Measurements from ENCODE around the gene TMEM233. TPM values are rescaled to one million over a fixed set of nuclear protein-coding genes. Genes with fewer than 3 reads are reported as not detected.

Gene TMEM233
- total and polyA plus RNA-seq, 2 of the 8 experiments (the other 6 are each of a cell fraction or from before 2014, with no cell fraction given) = 0.09 TPM

- no peak for TF ChIP-seq KDM1A (IDR thresholded peaks at IDR 0.05; ENCODE audit: borderline replicate concordance, low read length)
- no peak for TF ChIP-seq MAX (IDR thresholded peaks at IDR 0.05)
- TF ChIP-seq TAF1 (IDR thresholded peaks at IDR 0.05; ENCODE audit: low read depth, low read length) = no peak
- no peak for TF ChIP-seq JUND (IDR thresholded peaks at IDR 0.05; ENCODE audit: low read length)
These were observed 10.2 kb downstream of the TMEM233 start (continued) for GRCh38 chr12:119603767-119604166.
